HepG2 (cell line): ENCODE data around the gene PIGK. TPM values are rescaled to one million over a fixed set of nuclear protein-coding genes. Genes with fewer than 3 reads are reported as not detected.

Experiments used
- ATAC-seq: fragments of 200-7000 bp; cut with Tn5 transposase; 3 replicates; pipeline ENCODE4 v1.9.1; 2020; ENCODE audit warnings: mild to moderate bottlenecking, moderate library complexity
- BruUV-seq: library from RNA; stranded (reverse); fragments of 400-500 nt; replicated peaks from 2 replicates; lab custom pipeline; 2021; lab: Mats Ljungman, UMichigan
- CTCF ChIA-PET: fragments of 300-600 bp; formaldehyde crosslinking; extraction: SDS; loops from one replicate; lab custom pipeline; 2021; ENCODE audit warnings: low total read pairs, inconsistent platforms, low intra/inter-chr PET ratio; lab: Yijun Ruan, JAX
- POLR2A ChIA-PET: fragments of 350-600 bp; sonication (Branson Sonifier 250); formaldehyde crosslinking; loops from one replicate; lab custom pipeline; 2020; ENCODE audit warnings: antibody characterized with exemption, inconsistent platforms; lab: Yijun Ruan, JAX
- DNase-seq: peaks from one replicate; pipeline ENCODE4 v3.0.0-alpha.2; 2015; ENCODE audit warnings: low spot score
- FAIRE-seq: peaks from 3 replicates; lab custom pipeline; 2011; peaks lifted over from hg19 to GRCh38; lab: Jason Lieb, UNC
- H2AFZ ChIP-seq: one replicate; pipeline ENCODE4 v1.6.1; 2011; ENCODE audit warnings: low read length, inconsistent platforms
- H3K27ac ChIP-seq: fragments of 300-600 bp; 3 replicates; pipeline ENCODE4 v1.8.0; 2011; ENCODE audit warnings: mixed run types, mild to moderate bottlenecking, mixed read lengths, low read length, inconsistent platforms; ENCODE audit not compliant: insufficient read depth; ENCODE audit errors: extremely low read length
- H3K27me3 ChIP-seq, 2 experiments: fragments of 200-600 bp in 1 of 2; 2 replicates in 1 of 2; 3 replicates in 1 of 2; pipeline versions ENCODE4 v1.6.0 to v1.8.0; 2011; ENCODE audit warnings: low read length in 2 of 2, mild to moderate bottlenecking in 2 of 2, moderate library complexity in 2 of 2, inconsistent platforms in 1 of 2; ENCODE audit not compliant: insufficient read depth in 2 of 2, control insufficient read depth in 1 of 2
- H3K36me3 ChIP-seq, 2 experiments: fragments of 200-600 bp in 1 of 2; replicated peaks in 1 of 2; 2 replicates in 1 of 2; 3 replicates in 1 of 2; pipeline versions ENCODE4 v1.5.1 to v1.8.0; 2011; ENCODE audit warnings: low read length in 2 of 2, inconsistent platforms in 1 of 2; ENCODE audit not compliant: insufficient read depth in 2 of 2, control insufficient read depth in 1 of 2
- H3K4me1 ChIP-seq: 2 replicates; pipeline ENCODE4 v1.5.1; 2012; ENCODE audit warnings: low read length, inconsistent platforms; ENCODE audit not compliant: insufficient read depth
- H3K4me2 ChIP-seq: 2 replicates; pipeline ENCODE4 v1.6.0; 2011; ENCODE audit warnings: low read depth, low read length, inconsistent platforms
- H3K4me3 ChIP-seq, 3 experiments: fragments of 200-600 bp in 1 of 3; sonication (generic), shearing (Covaris generic) in 1 of 3; replicated peaks in 1 of 3; 2 replicates each; pipeline ENCODE4 v1.5.1; 2011 to 2016; ENCODE audit warnings: low read length in 3 of 3, inconsistent platforms in 2 of 3, low read depth in 2 of 3, mild to moderate bottlenecking in 2 of 3, control low read depth in 1 of 3, mixed read lengths in 1 of 3; ENCODE audit not compliant: insufficient read depth in 1 of 3
- H3K79me2 ChIP-seq: one replicate; pipeline ENCODE4 v1.6.1; 2011; ENCODE audit warnings: low read length, inconsistent platforms; ENCODE audit not compliant: insufficient read depth
- H3K9ac ChIP-seq: 2 replicates; pipeline ENCODE4 v1.6.0; 2011; ENCODE audit warnings: mild to moderate bottlenecking, low read depth, low read length, inconsistent platforms; ENCODE audit not compliant: insufficient read depth
- H3K9me3 ChIP-seq: 2 replicates; pipeline ENCODE4 v1.5.1; 2012; ENCODE audit warnings: mild to moderate bottlenecking, low read length
- H4K20me1 ChIP-seq: 2 replicates; pipeline ENCODE4 v1.6.0; 2011; ENCODE audit warnings: inconsistent platforms, mild to moderate bottlenecking, low read length, moderate library complexity; ENCODE audit not compliant: insufficient read depth
- ARID2 ChIP-seq: sonication (generic); formaldehyde crosslinking; IDR thresholded peaks from 2 replicates; pipeline ENCODE4 v1.8.1; 2022; ENCODE audit warnings: mild to moderate bottlenecking, missing genetic modification reagents, borderline replicate concordance
- DNMT3B ChIP-seq: conservative IDR thresholded peaks from 2 replicates; pipeline ENCODE4 v1.6.1; 2016; ENCODE audit warnings: missing biosample characterization, control low read depth
- EP300 ChIP-seq, 3 experiments: sonication (generic) in 1 of 3; formaldehyde crosslinking in 1 of 3; IDR thresholded peaks; 2 replicates each; pipeline versions ENCODE4 v1.5.1 to v1.6.1; 2011 to 2020; ENCODE audit warnings: low read depth in 2 of 3, low read length in 2 of 3, borderline replicate concordance in 1 of 3, improper control_type of control experiment in 1 of 3, mild to moderate bottlenecking in 1 of 3, missing genetic modification reagents in 1 of 3, moderate library complexity in 1 of 3
- GFI1 ChIP-seq: sonication (generic); formaldehyde crosslinking; IDR thresholded peaks from 2 replicates; pipeline ENCODE4 v1.5.0; 2020; ENCODE audit warnings: missing genetic modification reagents, mild to moderate bottlenecking, borderline replicate concordance
- NFE2L2 ChIP-seq: fragments of 150-350 bp; IDR thresholded peaks from 2 replicates; pipeline ENCODE4 v1.6.1; 2014; ENCODE audit warnings: low read length
- ZNF12 ChIP-seq: sonication (generic); formaldehyde crosslinking; IDR thresholded peaks from 2 replicates; pipeline ENCODE4 v1.5.0; 2020; ENCODE audit warnings: missing genetic modification reagents
- ZNF512B ChIP-seq: sonication (generic); formaldehyde crosslinking; IDR thresholded peaks from 2 replicates; pipeline ENCODE4 v1.5.1; 2020; ENCODE audit warnings: missing genetic modification reagents, mild to moderate bottlenecking, borderline replicate concordance
- ZNF615 ChIP-seq: sonication (generic); formaldehyde crosslinking; IDR thresholded peaks from 2 replicates; pipeline ENCODE4 v1.5.0; 2020; ENCODE audit warnings: mild to moderate bottlenecking, missing genetic modification reagents, borderline replicate concordance
- ZNF749 ChIP-seq: sonication (generic); formaldehyde crosslinking; IDR thresholded peaks from 2 replicates; pipeline ENCODE4 v1.8.0; 2022; ENCODE audit warnings: mild to moderate bottlenecking, missing genetic modification reagents, moderate library complexity, borderline replicate concordance
- WGBS: methylation state at CpG from one replicate; pipeline ENCODE4 v1.1.6; 2017; ENCODE audit warnings: low lambda C conversion rate; 5-methylcytosine and 5-hydroxymethylcytosine counted together
- in situ Hi-C: cut with HindIII; loops from 2 replicates; pipeline ENCODE4 v1.10.0; 2017; ENCODE audit warnings: low pct_unique_long_range_greater_than_20kb; ENCODE audit not compliant: extremely low pct_ligation_motif_present
- intact Hi-C: fragments of 100-400 bp; cut with micrococcal nuclease; formaldehyde crosslinking; loops from one replicate; pipeline ENCODE4 v1.10.0; 2022; ENCODE audit not compliant: unreplicated experiment
- polyA plus RNA-seq, 8 experiments: library from polyadenylated mRNA; depleted of rRNA in 3 of 8; stranded (reverse) in 7 of 8; unstranded in 1 of 8; fragments of >200 nt; fragmentation: Illumina TruSeq in 4 of 8; extraction: Trizol in 4 of 8; gene quantifications; 2 replicates each; pipeline versions ENCODE4 v1.2.1 to v1.2.3, GENCODE V29; 2011 to 2016; ENCODE audit warnings: low read depth in 4 of 8, missing spikeins in 1 of 8, mixed read lengths in 1 of 8; ENCODE audit not compliant: insufficient read depth in 1 of 8
- total RNA-seq, 5 experiments: library from RNA; depleted of rRNA; stranded (reverse); fragments of >200 nt; fragmentation: Illumina TruSeq; extraction: Trizol; gene quantifications; 2 replicates each; pipeline ENCODE4 v1.2.3, GENCODE V29; 2016; ENCODE audit warnings: low read depth in 1 of 5
- TF ChIP-seq, protein P1 (sequence below): sonication (generic); formaldehyde crosslinking; IDR thresholded peaks from 2 replicates; pipeline ENCODE4 v1.8.1; 2023; ENCODE audit warnings: mild to moderate bottlenecking, moderate library complexity, missing genetic modification reagents
- TF ChIP-seq, protein P2 (sequence below): sonication (generic); formaldehyde crosslinking; conservative IDR thresholded peaks from 2 replicates; pipeline ENCODE4 v1.8.0; 2022; ENCODE audit warnings: mild to moderate bottlenecking, moderate library complexity, missing genetic modification reagents
- TF ChIP-seq, protein P3 (sequence below): sonication (generic); formaldehyde crosslinking; IDR thresholded peaks from 2 replicates; pipeline ENCODE4 v1.8.1; 2023; ENCODE audit warnings: mild to moderate bottlenecking, missing genetic modification reagents, borderline replicate concordance

Gene PIGK
- total and polyA plus RNA-seq, 2 of the 13 experiments (the other 11 are each of a cell fraction or from before 2014, with no cell fraction given): 14.7 to 38.5 TPM

GRCh38 chr1:77103486-77103885 is 115.7 kb downstream of the PIGK start:
- DNase-seq (no peak), FAIRE-seq (no peak), ATAC-seq (no peak)
- Histone ChIP-seq H4K20me1 (no peaks in the 10 kb centered on the region), H3K9me3 (no peaks in the 10 kb centered on the region), H3K27me3 (no peaks in the 10 kb centered on the region), H3K36me3 (no peaks in the 10 kb centered on the region), H2AFZ (no peak overlapping the region), H3K4me2 (no peak overlapping the region), H3K9ac (no peak overlapping the region), H3K4me3 (no peak overlapping the region), H3K27ac (no peak overlapping the region), H3K79me2 (no peaks in the 10 kb centered on the region), H3K4me1 (no peaks in the 10 kb centered on the region)
- no TSS peak for BruUV-seq
- 73% methylated on average over 4 of the region's 4 CpGs for WGBS
- TF ChIP-seq ARID2: no peak
- TF ChIP-seq ZNF615 (CRISPR knock-in tag): no peak
- POLR2A ChIA-PET: no interaction called here
- CTCF ChIA-PET: no interaction called here
- in situ Hi-C loops (no loop called here), intact Hi-C loops (no loop called here)

DNA sequence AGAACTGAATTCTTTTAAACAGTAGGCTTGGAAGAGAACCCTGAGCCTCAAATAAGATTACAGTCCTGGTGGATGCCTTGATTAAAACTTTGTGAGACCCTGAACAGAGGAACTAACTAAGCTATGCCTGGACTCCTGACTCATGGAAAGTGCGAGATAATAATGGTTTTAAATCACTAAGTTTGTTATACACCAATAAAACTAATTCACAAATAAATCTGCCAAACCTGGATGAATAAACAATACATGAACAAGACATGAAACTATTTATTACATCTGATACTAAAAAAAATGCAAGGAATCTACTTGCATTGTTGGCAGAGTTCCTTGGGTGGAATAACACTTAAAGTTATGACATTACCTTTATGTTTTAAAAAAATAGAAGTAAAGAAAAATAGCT is 118.4 kb downstream of the PIGK start:
- no peak overlapping the region for H2AFZ ChIP-seq
- H3K4me3 ChIP-seq: no peak overlapping the region
- no peak for ATAC-seq
- H3K27ac ChIP-seq: no peak overlapping the region
- no TSS peak for BruUV-seq
- no peak overlapping the region for H3K4me2 ChIP-seq
- ChIA-PET CTCF (no interaction called here), POLR2A (no interaction called here)
- no peaks in the 10 kb centered on the region for H4K20me1 ChIP-seq
- WGBS: 75% methylated on average over 1 of the region's 1 CpG
- no peaks in the 10 kb centered on the region for H3K4me1 ChIP-seq
- H3K9me3 ChIP-seq: no peaks in the 10 kb centered on the region
- H3K36me3 ChIP-seq: no peaks in the 10 kb centered on the region
- FAIRE-seq: no peak
- in situ Hi-C loops: no loop called here
- H3K9ac ChIP-seq: no peak overlapping the region
- H3K79me2 ChIP-seq: no peaks in the 10 kb centered on the region
- no peak for DNase-seq
- no peaks in the 10 kb centered on the region for H3K27me3 ChIP-seq
- intact Hi-C loops: no loop called here
- TF ChIP-seq, protein P1, sequence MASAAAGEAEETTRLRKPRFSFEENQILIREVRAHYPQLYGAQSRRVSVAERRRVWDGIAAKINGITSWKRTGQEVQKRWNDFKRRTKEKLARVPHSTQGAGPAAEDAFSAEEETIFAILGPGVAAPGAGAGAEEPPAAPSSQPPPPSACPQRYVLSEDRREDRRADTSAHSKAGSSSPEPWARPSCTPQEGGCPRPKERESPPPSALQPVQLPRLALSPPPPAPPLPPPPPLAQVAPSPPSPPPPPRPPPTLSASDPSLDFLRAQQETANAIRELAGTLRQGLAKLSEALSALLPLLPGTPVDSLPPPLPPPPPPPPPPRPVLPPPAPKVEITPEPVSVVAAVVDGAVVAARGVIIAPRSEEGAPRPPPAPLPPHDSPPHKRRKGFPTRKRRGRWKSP: no peak
- TF ChIP-seq, protein P2, sequence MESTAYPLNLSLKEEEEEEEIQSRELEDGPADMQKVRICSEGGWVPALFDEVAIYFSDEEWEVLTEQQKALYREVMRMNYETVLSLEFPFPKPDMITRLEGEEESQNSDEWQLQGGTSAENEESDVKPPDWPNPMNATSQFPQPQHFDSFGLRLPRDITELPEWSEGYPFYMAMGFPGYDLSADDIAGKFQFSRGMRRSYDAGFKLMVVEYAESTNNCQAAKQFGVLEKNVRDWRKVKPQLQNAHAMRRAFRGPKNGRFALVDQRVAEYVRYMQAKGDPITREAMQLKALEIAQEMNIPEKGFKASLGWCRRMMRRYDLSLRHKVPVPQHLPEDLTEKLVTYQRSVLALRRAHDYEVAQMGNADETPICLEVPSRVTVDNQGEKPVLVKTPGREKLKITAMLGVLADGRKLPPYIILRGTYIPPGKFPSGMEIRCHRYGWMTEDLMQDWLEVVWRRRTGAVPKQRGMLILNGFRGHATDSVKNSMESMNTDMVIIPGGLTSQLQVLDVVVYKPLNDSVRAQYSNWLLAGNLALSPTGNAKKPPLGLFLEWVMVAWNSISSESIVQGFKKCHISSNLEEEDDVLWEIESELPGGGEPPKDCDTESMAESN (CRISPR knock-in tag): no peak
- TF ChIP-seq NFE2L2: no peak
- no peak for TF ChIP-seq ZNF512B (CRISPR knock-in tag)
- no peak for TF ChIP-seq ZNF12
- no peak for TF ChIP-seq DNMT3B (CRISPR knock-in tag)
- TF ChIP-seq, protein P3, sequence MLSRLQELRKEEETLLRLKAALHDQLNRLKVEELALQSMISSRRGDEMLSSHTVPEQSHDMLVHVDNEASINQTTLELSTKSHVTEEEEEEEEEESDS: no peak
- no peak for TF ChIP-seq EP300 (IDR thresholded peaks at IDR 0.05; ENCODE audit: low read depth in 2 of 2, low read length in 2 of 2)
- no peak for TF ChIP-seq EP300 (CRISPR knock-in tag; IDR thresholded peaks at IDR 0.05; ENCODE audit: borderline replicate concordance)
- no peak for TF ChIP-seq ZNF749 (CRISPR knock-in tag)
- TF ChIP-seq GFI1 (CRISPR knock-in tag): no peak
